Putamen (tissue), 1 donor: Measurements from ENCODE around the gene NRG3.
A peak's percentile ranks its signal among the peaks of the same experiment; 100 is the strongest.

Experiments used
- DNase-seq: peaks from one replicate; pipeline ENCODE4 v3.0.0-alpha.2; 2016; ENCODE audit warnings: low spot score

Gene NRG3

GRCh38 chr10:82213784-82214183 lies 338.8 kb downstream of the NRG3 start:
- DNase-seq = peak; percentile 46

GRCh38 chr10:82221056-82221455 lies 346.1 kb downstream of the NRG3 start:
- DNase-seq = no peak

GRCh38 chr10:82221601-82222149 lies 346.7 kb downstream of the NRG3 start:
- no peak for DNase-seq

DNA sequence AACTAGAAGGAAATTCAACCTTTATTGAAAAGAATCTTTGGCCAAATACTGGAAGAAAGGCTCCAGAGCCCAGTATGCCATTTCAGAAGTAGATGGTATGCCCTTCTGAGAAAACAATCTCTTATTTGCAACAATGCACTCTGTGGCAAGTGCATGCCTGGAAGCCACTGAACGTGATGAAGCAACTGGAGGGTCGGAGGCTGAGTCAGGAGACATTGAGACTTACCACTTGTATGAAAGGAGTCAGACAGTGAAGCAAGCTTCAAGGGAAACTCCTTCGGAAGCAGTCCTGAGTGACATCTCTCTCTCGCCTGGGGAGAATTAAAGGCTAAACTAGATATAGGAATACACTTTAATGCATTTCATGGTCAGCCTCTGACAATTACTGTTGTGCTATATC lies 353.7 kb downstream of the NRG3 start:
- no peak for DNase-seq

GRCh38 chr10:82234173-82234572 lies 359.2 kb downstream of the NRG3 start:
- DNase-seq = no peak

GRCh38 chr10:82236084-82236731 lies 361.2 kb downstream of the NRG3 start:
- DNase-seq = no peak

GRCh38 chr10:82238291-82238690 lies 363.3 kb downstream of the NRG3 start:
- no peak for DNase-seq

DNA sequence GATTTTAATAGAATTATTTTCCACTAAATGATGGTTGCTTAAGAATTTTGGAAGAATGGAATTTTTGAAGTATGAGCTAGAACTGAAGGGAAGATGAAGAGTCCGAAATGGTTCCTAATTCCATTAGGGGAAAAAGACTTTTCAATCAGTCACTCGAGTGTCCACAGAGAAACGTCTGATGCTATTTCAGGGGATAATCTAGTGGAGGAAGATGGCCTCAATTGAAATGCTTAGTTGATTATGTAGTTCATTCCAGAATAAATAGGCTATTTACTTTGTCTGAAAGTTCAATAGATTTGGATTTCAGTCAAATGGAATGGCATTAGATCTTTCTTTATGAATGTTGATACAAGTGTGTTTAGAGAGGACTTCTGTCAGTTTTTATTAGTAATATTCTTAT lies 365.4 kb downstream of the NRG3 start:
- no peak for DNase-seq

- DNase-seq = no peak
Measured at GRCh38 chr10:82242778-82243177, 367.8 kb downstream of the NRG3 start.

DNA sequence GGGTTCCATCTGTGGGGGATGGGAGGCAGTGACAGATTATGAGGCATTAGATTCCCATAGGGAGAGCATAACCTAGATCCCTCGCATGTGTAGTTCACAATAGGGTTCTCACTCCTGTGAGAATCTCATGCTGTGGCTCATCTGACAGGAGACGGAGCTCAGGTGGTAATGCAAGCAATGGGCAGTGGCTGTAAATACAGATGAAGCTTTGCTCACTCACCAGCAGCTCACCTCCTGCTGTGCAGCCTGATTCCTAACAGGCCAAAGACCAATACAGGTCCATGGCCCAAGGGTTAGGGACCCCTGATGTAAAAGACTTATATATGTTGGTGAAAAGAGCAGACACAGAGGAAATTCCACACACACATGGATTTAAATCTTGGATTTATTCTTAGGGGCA lies 370.2 kb downstream of the NRG3 start:
- DNase-seq = no peak

DNA sequence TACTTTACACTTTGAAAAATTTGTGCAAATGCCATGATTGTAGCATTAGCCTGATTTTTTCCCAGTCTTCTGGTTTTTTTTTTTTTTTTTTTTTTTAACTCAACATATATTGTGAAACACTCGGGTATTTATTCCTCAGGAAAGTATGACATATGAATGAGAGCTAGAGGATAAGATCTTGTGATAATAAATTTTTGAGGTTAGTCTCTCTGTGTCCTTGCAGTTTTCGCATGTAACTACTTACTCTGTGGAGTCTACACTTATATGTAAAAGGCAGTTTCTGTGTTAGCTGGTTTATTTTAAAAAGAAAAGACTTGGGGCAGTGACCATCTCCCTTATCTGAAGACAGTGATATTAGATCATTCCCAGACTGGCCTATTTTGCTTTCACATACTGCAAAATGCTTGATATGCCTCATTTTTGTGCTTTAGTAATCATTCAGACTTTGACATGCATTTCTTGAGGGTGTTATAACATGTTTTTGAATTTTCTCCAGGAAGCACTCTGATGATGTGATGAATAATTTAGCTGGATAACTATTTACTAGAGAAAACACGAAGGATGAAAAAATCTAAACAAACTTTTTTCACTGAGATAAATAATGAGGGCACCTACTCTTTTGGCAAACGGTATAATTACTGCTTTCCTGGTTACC lies 371.0 kb downstream of the NRG3 start:
- DNase-seq = no peak

DNA sequence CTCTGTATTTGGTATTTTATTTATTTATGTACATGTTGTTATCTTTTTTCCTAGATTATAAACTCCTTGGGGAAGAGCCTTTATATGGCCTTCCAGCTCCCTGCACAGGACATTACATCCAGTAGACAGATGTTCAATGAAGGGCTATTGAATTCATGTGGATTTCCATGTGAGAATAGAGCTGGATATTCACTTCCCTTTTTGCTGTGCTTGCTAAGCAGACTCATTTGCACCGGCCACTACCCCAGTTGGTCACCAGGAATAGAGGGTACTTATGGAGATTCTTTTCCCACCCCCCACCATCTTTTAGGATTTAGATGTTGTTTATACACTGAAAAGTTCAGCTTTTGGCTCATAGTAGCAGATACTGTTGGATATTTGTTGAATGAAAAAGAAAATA lies 374.1 kb downstream of the NRG3 start:
- no peak for DNase-seq

DNA sequence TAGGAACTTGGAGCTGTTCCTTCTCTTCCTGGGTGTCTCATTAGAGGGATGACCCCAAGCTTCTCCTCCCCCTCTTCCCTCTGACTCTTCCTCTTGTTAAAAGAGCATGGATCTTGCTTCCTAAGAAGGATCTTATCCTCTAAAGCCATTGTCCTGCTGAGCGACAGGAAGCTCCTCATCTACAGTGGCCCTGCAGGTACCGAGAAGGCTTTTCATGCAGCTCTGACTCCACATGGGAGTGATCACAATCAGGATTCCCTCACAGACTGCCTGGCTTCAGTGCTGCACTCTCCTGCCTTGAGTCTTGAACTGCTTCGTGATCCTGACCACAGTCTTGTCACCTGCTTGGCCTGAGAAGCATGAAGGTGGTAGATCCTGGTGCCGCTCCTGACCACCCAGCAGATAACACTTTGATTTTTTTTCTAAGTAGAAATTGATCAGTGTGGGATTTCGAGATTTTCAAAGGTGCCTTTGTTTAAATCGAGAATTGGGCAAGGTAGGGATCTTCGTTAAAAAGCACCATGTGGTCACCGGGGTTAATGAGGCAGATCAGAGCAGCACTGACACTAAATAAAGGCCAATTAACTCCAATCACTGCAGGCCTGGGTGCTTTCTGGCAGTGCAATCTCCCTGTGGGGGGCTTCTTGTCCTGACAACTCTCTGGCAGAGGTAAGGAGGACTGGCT lies 376.4 kb downstream of the NRG3 start:
- no peak for DNase-seq

GRCh38 chr10:82252081-82252480 lies 377.1 kb downstream of the NRG3 start:
- no peak for DNase-seq

- no peak for DNase-seq
Measured at GRCh38 chr10:82254237-82254636, 379.2 kb downstream of the NRG3 start.

- no peak for DNase-seq
Measured at GRCh38 chr10:82256275-82256674, 381.3 kb downstream of the NRG3 start.

- DNase-seq = no peak
Measured at GRCh38 chr10:82266438-82266837, 391.4 kb downstream of the NRG3 start.

GRCh38 chr10:82267014-82267413 lies 392.0 kb downstream of the NRG3 start:
- DNase-seq = no peak

GRCh38 chr10:82267465-82267864 lies 392.5 kb downstream of the NRG3 start:
- DNase-seq = peak; percentile 26

- DNase-seq = peak; percentile 39
Measured at GRCh38 chr10:82267960-82268359, 393.0 kb downstream of the NRG3 start.

GRCh38 chr10:82277591-82277990 lies 402.6 kb downstream of the NRG3 start:
- DNase-seq = no peak

DNA sequence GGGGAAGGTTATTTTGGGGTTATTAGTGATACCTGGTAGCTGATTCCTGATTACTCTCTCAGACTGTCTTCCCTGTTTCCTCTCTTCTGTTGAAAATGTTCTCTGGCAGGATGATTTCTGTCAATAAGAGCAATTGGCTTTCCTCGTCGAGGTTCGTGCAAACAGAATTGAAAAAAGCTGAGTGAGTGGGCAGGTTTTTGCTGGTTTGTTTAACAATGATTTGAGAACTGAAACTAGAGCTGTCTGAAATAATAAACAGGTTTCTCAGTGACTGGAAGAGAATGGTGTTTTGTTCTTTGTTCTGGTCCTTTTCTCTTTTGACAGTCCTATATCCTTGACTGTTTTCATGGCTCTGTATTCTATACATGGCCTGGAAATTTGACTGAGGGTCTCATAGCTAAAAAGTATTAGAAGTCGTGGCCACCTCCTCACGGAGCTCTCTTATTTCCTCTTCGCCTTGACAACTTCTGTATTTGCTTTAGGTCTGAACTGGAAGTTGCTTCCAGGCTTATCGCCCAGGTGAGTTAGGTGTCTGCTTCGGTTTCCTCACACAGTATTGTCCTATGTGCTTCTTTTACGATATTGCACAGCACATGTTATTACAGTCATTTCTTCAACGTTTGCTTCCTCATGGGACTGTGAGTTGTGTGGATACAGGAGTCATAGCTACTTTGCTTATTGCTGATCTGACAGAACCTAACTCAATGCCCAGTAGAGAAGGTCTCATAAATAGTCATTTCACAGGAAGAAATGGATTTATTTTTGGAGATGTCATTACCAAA lies 403.6 kb downstream of the NRG3 start:
- DNase-seq = no peak
